Measurements from ENCODE around the gene GATA1.

Gene GATA1

DNA sequence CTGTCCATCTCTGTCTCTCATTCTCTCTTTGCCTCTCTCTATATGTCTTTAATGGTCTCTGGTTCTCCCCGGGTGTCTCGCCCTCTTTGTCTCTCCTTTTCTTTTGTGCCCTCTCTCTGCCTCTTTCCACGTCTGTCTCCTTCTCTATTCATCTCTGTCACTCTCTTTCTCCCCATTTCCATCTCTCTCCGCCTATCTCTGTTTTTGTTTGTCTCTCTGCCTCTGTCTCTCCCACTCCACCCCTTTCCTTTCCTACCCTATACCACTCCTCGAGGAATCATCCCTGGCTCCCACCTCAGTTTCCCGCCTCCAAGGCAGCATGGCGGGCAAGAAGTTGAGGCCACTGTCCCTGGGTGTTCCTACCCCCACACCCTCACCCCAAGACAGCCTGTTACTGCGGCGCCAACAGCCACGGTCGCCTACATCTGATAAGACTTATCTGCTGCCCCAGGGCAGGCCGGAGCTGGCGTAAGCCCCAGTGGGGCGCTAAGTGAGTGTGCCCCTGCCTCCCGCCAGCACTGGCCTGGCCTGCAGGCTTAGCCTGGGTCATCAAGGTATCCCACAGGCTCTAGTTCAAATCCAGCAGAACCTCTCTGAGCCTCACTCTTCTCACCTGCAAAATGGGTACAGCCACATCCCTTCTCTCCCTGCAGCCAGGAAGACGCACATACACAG is 713 bp upstream of the GATA1 start:
- no peak for DNase-seq

DNA sequence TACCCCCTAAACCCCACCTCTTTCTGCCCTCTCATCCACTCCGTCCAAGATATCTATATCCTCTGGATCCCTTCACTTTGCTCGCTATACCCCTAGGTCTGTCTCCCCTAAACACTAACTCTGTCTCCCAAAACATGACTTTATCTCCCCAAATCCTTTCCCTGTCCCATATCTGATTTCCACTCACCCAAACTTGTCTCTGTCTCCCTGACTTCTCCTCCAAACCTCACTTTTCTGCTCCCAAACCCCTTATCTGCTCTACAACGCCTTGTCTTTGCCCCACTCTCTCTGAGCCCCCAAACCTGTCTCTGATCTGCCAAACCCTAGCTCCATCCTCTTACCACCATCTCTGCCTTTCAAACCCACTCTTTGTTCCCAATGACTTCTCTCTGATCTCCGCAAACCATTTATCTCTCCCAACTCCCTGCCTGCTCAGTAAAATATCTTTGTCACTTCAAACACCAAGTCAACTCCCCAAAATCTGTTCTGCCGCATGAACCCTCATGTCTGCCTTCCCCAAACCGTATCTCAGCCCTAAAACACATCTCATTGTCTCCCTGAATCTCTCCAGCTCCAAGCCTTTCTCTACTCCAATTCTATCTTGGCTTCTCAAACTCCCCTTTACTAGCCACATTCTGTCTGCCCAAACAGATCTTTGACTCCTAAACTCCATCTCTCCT is 575 bp downstream of the GATA1 start:
- DNase-seq, result no peak

DNA sequence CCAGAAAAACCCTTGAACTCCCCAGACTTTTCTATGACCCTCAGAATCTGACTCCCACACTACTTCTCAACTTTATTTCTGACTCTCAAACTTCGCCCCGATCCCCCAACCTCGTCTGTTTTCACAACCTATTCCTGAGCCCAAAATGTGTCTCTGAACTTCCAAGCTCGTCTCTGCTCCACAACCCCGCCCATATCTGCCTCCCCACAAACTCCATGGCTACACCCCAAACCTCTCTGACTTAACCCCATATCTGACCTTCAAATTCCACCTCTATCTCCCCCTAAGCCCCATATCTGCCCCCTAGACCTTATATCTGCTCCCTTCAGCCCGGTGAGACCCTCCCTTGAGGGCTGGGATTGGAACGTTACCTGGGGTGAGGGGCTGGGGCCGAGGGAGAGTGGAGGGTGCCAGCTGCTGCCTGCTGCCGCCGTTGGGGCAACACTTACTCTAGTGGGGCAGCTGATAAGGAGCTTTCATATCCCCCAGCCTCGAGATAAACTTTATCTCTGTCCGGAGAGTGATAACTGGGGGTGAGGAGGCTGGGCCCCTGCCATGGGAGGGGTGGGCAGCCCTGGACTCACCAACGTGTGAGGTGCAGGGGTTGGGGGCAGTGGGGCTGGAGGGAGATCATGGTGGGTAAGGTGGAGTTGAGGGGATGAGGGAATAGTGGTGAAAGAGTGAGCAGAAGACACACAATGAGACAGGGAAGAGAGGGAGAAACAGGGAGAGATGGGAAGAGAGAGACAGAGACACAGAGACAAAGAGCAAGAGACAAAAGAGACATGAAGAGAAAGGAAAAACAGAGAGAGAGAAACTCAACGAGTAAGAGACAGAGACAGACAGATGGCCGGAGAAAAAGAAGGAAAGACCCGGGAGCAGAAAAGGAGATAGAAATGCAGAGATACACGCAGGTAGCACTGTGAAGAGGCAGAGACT is 1.4 kb downstream of the GATA1 start:
- no peak for DNase-seq

DNA sequence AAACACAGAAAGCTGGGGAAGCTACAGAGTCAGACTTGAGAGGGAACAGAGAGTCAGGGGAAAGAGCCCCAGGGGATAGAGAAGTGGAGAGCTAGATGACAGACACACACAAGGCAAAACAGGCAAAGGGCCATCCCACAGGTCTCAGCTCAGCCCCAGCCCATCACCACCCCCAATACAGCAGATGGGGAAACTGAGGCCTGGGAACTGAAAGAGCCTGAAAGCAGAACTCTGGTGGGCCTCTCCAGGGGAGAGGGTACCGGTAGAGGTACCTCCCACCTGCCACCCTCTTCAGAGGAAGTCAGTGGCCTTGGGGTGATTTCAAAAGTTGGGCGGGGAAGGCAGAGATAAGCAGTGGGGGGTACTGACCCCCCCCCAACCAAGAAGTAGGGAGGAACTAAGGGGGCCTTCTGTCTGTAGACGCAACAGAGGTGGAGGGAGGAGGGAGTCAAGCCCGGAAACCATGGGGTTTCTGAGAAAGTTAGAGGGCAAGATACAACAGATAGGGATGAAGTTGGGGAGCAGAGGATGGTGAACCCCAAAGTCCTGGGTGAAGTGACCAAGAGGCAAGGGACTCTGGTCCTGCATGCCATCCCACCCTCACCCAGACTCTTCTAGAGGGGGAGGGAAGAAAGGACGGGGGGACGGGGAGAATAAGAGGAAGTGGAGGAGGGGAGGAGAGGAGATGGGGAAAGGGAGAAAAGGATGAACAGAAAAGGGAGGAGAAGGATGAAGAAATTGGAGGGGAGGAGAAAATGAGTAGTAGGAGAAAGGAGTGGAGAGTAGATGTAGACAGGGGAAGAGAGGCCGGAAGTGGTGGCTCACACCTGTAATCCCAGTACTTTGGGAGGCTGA is 3.2 kb downstream of the GATA1 start:
- DNase-seq, result no peak

DNA sequence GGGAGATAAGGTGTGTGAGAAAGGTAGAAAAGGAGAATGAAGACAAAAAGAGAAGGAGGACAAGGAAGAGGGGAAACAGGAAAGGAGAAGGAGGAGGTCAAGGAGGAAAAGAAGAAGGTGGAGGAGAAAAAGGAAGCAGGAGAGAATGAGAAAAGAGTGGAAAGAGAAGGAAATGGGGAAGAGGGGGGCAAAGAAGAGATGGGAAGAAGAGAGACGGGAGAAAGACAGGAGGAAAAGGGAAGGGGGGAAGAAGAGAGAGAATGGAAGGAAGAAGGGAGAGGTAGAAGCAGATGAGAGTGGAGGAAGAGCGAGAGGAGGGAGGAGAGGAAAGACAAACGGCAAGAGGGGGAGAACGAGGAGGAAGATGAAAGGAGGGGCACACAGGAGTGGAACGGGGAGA is 4.1 kb downstream of the GATA1 start:
- DNase-seq, result no peak

DNA sequence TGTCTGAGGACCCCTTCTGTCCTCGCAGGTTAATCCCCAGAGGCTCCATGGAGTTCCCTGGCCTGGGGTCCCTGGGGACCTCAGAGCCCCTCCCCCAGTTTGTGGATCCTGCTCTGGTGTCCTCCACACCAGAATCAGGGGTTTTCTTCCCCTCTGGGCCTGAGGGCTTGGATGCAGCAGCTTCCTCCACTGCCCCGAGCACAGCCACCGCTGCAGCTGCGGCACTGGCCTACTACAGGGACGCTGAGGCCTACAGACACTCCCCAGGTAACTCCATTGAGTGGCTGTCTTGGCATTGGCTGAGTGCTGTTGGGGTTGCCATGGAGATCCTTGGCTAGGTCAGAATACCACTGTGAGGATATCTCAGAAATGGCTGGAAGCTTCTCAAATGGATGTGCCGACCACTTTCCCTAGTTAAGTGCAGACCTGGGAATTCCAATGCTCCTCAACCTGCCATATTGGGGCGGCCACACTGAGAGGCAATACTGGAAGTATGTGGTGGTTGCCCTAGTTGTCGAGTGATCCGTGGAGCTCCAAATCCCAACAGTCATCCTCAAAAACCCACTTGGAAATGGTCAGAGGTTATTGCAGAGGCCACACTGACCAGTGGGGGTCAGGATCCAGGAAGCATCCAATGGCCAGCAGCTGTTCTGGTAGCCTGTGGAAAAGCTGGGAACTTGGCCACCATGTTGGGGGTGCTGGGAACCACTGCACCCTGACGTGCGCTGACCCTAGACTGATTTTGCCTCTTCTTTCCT is 4.9 kb downstream of the GATA1 start:
- DNase-seq, result no peak

DNA sequence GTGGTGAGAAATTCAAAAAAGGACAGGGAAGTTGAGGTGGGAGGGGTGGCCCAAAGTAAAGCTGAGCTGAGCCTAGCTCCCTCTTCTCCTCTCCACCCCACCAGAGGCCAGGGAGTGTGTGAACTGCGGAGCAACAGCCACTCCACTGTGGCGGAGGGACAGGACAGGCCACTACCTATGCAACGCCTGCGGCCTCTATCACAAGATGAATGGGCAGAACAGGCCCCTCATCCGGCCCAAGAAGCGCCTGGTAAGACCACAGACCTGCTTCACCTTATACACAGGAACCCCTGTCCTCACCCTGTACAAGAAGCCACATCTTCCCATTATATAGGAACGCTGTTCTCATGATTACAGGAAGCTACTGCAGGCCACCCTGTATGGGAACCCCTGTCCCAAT is 5.8 kb downstream of the GATA1 start:
- DNase-seq, result no peak

DNA sequence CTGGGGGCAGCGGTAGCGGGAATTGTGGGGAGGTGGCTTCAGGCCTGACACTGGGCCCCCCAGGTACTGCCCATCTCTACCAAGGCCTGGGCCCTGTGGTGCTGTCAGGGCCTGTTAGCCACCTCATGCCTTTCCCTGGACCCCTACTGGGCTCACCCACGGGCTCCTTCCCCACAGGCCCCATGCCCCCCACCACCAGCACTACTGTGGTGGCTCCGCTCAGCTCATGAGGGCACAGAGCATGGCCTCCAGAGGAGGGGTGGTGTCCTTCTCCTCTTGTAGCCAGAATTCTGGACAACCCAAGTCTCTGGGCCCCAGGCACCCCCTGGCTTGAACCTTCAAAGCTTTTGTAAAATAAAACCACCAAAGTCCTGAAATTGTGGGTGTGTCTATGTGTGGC is 7.5 kb downstream of the GATA1 start:
- DNase-seq, result no peak

DNA sequence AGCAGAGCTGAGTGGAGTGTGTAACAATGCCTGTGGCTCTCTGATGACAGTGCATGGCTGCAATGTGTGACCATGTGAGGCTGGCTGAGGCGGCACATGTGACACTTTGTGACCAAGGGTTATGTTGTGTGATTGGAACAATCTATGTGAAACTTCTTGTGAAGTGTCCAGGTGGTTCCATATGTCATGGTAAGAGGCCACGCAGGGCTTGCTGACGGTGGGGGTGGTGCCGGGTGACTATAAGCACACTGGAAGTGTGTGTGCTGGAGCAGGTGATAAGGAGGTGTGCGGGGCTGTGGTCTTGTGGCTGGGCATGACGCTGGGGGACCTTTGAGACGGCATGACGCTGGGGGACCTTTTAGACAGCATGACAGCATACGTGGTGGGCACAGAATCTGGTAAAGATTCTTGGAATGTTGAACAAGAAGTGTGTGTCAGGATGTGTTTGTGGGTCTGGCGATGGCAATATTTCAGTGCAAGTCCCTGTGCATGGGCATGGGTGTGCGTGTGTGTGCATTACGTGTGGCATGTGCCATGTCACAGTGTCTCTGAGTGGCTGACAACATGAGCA is 8.0 kb downstream of the GATA1 start:
- no peak for DNase-seq

DNA sequence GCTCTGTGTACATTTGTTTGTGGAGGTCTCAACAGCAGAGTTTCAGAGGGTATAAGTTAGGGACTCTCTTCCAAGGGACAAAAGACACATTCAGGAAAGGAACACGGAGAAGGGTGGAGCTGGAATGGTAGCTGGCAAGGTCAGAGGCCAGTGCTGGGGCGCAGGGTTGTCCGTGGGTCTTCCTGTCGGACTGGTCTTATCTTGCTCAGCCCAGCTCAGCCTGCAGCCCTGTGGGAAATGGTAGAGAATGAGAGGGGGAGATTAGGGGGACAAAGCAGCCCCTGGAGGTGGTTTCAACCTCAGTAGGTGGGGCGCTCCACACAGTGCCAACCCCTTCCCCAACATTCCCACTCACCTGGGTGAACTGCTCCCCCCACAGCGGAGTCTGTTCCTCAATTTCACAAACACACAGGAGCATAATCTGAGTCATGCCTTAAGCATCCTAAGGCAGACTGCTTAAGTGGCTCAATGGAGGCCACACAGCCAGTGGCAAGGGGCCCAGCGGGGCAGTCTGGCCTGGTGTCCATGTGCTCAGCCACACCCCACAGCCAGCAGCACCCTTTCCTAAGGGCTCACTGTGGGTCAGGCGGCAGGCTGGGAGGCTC is 8.6 kb downstream of the GATA1 start:
- DNase-seq, result no peak

DNA sequence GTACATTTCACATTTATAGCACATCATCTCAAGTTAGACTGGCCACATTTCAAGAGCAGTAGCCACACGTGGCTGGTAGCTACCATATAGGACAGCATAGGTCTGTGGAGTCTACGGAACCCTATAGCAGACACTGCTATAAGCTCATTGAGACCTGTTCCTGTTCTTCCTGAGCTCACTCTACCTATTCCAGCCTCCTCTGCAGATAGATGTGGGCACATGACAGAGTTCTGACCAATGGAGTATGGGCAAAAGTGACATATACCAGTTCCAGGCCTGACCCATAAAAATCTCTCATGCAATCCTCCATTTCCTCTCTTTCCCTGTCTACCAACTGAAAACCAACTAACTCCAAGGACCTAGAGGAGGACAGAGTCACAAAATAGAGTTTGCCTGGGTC is 11.9 kb downstream of the GATA1 start:
- DNase-seq, result no peak

DNA sequence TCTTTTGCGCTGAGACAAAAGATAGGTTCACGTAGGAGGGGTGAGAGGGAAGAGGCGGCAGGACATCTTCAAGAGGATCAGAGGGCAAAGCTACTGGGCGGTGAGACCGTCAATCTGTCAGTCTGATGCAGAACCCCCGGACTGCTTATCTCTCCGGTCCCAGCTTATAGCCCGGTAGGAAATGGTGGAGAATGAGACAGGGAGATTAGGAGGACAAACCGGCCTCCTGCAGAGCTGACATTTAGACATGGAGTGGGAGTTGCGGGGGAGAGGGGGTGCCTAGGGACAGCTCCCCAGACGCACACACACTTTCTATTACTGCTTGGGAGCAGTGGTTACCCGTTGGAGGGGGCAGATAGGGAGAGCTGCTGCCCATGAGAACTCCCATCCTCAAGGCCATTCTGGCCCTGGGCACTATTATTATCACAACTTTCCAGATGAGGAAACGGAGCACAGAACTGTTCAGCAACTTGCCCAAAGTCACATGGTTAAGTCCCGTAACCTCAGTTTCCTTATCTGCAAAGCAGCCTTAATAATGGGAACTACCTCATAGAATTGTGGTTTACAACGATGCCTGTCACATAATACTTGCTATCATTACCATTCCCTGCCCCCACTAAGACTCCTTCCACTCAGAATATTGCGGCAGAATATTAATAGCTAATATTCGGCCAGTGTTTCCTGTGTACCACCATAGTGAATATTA is 14.3 kb downstream of the GATA1 start:
- no peak for DNase-seq

DNA sequence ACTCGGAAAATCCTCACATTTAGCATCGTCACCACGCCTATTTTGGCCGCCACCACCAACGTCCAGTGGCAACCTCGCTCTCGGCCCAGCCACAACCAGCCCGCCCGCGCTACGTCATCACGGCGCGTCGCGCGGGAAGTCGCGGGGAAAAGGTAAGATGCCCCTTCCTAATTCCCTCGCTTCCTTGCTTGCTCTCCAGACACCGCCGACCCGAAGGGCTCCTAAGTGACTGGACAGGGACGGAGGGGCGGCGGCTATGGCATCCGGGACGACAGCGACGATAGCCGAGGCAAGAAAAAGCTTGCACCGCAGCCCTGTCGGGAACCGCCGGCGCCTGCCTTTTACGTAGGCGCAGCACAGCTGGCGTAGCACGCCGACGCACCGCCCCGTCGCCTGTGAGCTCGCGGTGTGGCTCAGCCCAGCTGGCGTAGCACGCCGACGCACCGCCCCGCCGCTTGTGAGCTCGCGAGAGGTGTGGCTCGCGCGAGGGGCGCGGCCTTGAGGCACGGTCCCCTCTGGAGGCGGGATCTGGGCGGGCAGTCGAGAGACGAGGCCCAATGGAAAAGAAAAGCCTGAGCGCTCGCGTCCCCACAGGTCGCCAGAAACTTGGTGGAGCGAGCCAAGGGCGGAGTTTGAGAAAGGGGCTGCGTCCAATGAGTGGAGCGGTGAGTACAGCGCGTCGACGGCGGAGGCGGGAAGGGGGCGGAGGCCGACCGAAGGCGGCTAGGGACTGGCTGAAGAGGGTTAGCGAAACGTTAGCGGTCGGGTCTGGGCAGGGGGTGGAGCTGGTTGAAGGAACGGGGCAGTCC is 15.1 kb downstream of the GATA1 start, which contains the start of gene HDAC6:
Gene HDAC6, plus strand, starts transcription at position 788 of the 809 bp plus-strand sequence. CDS start 626 bp downstream, outside the sequence.
- DNase-seq, result peak; percentile 93 to 94

DNA sequence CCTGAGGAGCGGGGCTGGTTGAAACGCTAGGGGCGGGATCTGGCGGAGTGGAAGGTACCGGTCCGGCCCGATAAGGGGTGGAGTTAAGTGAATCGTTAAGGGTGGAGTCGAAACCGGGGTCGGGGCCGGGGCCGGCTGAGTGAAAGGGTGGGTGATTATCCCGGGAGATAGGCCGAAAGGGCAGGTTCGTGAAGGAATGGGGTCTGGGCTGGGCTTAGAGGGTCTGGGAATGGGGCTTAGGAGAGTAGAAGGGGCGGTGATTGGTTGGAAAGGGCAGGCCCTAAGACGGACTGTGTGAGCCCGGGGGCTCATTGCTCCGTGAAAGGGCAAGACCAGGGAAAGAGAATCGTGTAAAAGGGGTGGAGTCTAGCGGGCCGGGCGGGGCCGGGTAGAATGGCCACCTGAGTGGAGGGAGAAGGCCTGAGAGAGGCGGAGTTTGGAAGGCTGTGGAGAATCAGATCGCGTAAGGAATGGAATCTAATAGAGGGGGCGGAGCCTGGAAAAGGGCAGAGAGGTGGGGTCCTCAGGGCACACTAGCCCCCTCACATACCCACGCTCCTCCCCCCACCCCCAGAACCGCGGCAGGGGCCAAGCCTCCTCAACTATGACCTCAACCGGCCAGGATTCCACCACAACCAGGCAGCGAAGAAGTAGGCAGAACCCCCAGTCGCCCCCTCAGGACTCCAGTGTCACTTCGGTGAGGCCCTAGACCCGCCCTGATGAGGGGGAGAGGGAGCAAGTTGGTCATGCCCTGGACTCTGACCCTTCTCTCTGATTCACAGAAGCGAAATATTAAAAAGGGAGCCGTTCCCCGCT is 15.9 kb downstream of the GATA1 start:
- no peak for DNase-seq

DNA sequence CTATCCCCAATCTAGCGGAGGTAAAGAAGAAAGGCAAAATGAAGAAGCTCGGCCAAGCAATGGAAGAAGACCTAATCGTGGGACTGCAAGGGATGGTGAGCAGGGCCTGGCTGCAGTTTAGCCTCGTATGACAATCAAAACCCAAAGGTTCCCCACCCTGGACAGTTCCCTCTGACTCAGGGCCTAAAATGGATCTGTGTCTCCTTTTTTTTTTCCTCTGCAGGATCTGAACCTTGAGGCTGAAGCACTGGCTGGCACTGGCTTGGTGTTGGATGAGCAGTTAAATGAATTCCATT is 16.5 kb downstream of the GATA1 start:
- no peak for DNase-seq

DNA sequence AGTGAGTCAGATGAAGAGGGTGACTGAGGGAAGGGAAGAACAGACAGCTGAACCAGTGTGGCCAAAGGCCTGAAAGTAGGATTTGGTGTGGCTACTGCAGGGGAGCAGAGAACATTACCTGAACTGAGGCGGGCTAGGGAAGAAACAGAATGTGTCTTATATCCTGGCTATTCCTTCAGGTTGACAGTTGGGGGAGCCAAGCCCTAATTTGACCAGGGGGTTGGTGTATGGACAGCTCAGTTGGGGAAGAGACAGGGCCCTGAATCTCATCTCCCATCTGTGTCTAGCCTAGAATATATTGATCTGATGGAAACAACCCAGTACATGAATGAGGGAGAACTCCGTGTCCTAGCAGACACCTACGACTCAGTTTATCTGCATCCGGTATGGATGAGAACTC is 19.7 kb downstream of the GATA1 start:
- no peak for DNase-seq

DNA sequence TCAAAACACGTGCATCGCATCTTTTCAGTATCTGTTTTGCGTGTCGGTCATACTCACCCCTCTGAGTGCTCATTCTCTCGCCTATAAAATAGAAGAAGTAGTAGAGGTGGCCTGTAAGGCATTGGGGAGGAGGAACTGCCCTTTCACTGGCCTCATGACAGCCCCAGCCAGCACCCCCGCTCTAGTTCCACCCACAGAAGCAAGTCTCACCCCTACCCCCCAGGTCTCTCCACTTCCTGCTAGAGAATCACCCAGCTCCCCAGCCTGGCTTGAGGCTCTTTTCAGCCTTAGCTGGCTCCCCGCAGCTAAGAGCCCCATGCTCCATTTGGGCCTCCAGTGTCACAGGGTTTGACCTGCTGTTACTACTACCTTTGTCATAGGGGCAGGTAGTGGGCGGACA is 27.3 kb downstream of the GATA1 start:
- no peak for DNase-seq

DNA sequence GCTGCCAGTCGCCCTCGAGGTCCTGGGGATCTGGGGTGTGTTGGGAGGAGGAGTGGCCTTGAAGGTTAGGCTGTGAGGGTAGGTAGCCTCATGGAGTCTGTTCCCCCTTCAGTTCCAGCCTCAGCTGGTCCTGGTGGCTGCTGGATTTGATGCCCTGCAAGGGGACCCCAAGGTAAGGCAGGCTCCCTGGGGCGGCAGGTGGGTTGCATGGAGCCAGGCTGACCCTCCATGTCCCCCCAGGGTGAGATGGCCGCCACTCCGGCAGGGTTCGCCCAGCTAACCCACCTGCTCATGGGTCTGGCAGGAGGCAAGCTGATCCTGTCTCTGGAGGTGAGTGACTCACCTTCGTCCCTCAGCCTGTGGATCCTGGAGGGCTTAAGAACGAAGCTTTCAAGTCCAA is 28.3 kb downstream of the GATA1 start:
- DNase-seq, result no peak

DNA sequence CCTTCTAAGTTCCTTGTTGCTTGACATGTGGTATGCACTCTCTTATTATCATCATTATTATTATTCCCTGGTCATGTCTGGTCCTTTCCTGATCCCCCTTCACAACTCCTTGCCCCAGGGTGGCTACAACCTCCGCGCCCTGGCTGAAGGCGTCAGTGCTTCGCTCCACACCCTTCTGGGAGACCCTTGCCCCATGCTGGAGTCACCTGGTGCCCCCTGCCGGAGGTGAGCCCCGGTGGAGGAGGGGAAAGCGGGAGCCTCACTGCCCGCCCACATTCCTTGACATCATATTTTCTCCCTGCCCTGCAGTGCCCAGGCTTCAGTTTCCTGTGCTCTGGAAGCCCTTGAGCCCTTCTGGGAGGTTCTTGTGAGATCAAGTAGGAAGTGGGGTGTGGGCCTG is 28.9 kb downstream of the GATA1 start:
- no peak for DNase-seq

Data from hippocampal formation (tissue), 2 donors.